Keratinocyte (primary cell): ENCODE results near the gene PTPN4. TPM values are rescaled to one million over a fixed set of nuclear protein-coding genes. Genes with fewer than 3 reads are reported as not detected.

Experiments used
- DNase-seq: peaks from one replicate; pipeline ENCODE4 v3.0.0-alpha.2; 2011; ENCODE audit warnings: low read depth, missing footprints, low spot score
- FAIRE-seq: peaks from 2 replicates; lab custom pipeline; 2011; peaks lifted over from hg19 to GRCh38; lab: Jason Lieb, UNC
- H2AFZ ChIP-seq: 2 replicates; pipeline ENCODE4 v1.6.0; 2012; ENCODE audit warnings: low read length, control low read depth, inconsistent platforms; ENCODE audit not compliant: control insufficient read depth
- H3K27ac ChIP-seq: 2 replicates; pipeline ENCODE4 v1.5.1; 2011; ENCODE audit warnings: low read length; ENCODE audit not compliant: control insufficient read depth, insufficient read depth
- H3K27me3 ChIP-seq: 3 replicates; pipeline ENCODE4 v1.6.0; 2011; ENCODE audit warnings: low read length; ENCODE audit not compliant: control insufficient read depth, insufficient read depth; ENCODE audit errors: extremely low read depth
- H3K36me3 ChIP-seq, 2 experiments: 2 replicates in 1 of 2; 3 replicates in 1 of 2; pipeline ENCODE4 v1.5.1; 2011; ENCODE audit warnings: low read length in 2 of 2, mild to moderate bottlenecking in 1 of 2; ENCODE audit not compliant: control insufficient read depth in 2 of 2, insufficient read depth in 2 of 2; ENCODE audit errors: extremely low read depth in 1 of 2
- H3K4me1 ChIP-seq: 3 replicates; pipeline ENCODE4 v1.5.1; 2011; ENCODE audit warnings: low read length; ENCODE audit not compliant: control insufficient read depth, insufficient read depth; ENCODE audit errors: extremely low read depth
- H3K4me2 ChIP-seq: 3 replicates; pipeline ENCODE4 v1.6.0; 2011; ENCODE audit warnings: low read depth, low read length; ENCODE audit not compliant: control insufficient read depth, insufficient read depth; ENCODE audit errors: extremely low read depth
- H3K4me3 ChIP-seq, 3 experiments: fragments of 200-600 bp in 1 of 3; sonication (generic) in 1 of 3; 2 replicates in 2 of 3; 3 replicates in 1 of 3; pipeline ENCODE4 v1.5.1; 2011 to 2016; ENCODE audit warnings: low read length in 3 of 3, mild to moderate bottlenecking in 3 of 3, control low read depth in 2 of 3, inconsistent platforms in 1 of 3, low read depth in 1 of 3, mixed read lengths in 1 of 3, mixed run types in 1 of 3, moderate library complexity in 1 of 3; ENCODE audit not compliant: control insufficient read depth in 2 of 3, insufficient read depth in 2 of 3; ENCODE audit errors: extremely low read depth in 1 of 3
- H3K79me2 ChIP-seq: 2 replicates; pipeline ENCODE4 v1.6.0; 2012; ENCODE audit warnings: low read length; ENCODE audit not compliant: control insufficient read depth, insufficient read depth
- H3K9ac ChIP-seq: 3 replicates; pipeline ENCODE4 v1.6.0; 2011; ENCODE audit warnings: low read length; ENCODE audit not compliant: control insufficient read depth, insufficient read depth; ENCODE audit errors: extremely low read depth
- H3K9me1 ChIP-seq: 3 replicates; pipeline ENCODE4 v1.6.0; 2011; ENCODE audit warnings: low read length; ENCODE audit not compliant: control insufficient read depth, insufficient read depth; ENCODE audit errors: extremely low read depth
- H3K9me3 ChIP-seq: 2 replicates; pipeline ENCODE4 v1.5.1; 2012; ENCODE audit warnings: low read depth, low read length; ENCODE audit not compliant: control insufficient read depth
- H4K20me1 ChIP-seq: 3 replicates; pipeline ENCODE4 v1.6.0; 2011; ENCODE audit warnings: low read length; ENCODE audit not compliant: control insufficient read depth, insufficient read depth; ENCODE audit errors: extremely low read depth
- CTCF ChIP-seq, 3 experiments: IDR thresholded peaks in 1 of 3; conservative IDR thresholded peaks in 1 of 3; optimal IDR thresholded peaks in 1 of 3; 2 replicates in 2 of 3; 3 replicates in 1 of 3; pipeline versions ENCODE3 to v1.5.1; 2011; ENCODE audit warnings: low read length in 3 of 3, mild to moderate bottlenecking in 3 of 3, moderate library complexity in 2 of 3, control low read depth in 1 of 3, inconsistent platforms in 1 of 3; ENCODE audit not compliant: insufficient read depth in 2 of 3; ENCODE audit errors: extremely low read depth in 1 of 3
- EZH2 ChIP-seq: IDR thresholded peaks from one replicate; pipeline ENCODE4 v1.6.1; 2012; ENCODE audit warnings: inconsistent platforms, mild to moderate bottlenecking, low read length, moderate library complexity
- dilution Hi-C: fragments of 300-500 bp; cut with MboI; formaldehyde crosslinking; loops from one replicate; pipeline ENCODE4 v1.7.0; 2020; ENCODE audit warnings: low sequenced_read_pairs; ENCODE audit not compliant: extremely low pct_ligation_motif_present
- polyA plus RNA-seq, 5 experiments: library from polyadenylated mRNA; depleted of rRNA in 3 of 5; stranded (reverse) in 3 of 5; stranded (forward) in 1 of 5; unstranded in 1 of 5; fragments of >200 nt; gene quantifications; 1 replicate in 1 of 5; 2 replicates in 3 of 5; 3 replicates in 1 of 5; pipeline versions ENCODE4 v1.2.1 to v1.2.3, GENCODE V29; 2011 to 2012; ENCODE audit warnings: missing spikeins in 2 of 5, low read depth in 1 of 5, low replicate concordance in 1 of 5

Gene PTPN4
- polyA plus RNA-seq, 1 donor (not counting 4 experiments of a cell fraction or from before 2014, with no cell fraction given) = 20.6 TPM

DNA sequence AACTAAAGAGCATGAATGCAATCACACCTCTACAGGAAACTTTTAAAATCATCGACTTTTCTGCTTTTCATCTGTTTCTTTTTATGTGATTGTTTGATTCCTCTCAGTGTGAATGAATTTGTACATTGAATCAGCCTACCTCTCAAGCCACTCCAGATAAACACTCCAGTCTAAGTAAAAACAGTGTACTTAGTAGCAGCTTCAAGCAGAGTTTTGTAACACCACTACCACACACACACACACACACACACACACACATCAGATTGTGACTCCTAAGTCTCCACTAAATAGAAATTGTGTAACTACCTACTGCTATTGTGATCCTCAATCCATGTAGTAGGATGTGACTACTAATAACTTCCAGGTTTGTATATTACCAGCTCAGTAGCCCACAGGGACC, 187.8 kb downstream of the PTPN4 start:
- no peaks in the 10 kb centered on the region for H4K20me1 ChIP-seq
- no peak overlapping the region for H3K27ac ChIP-seq
- no peak for TF ChIP-seq CTCF (optimal IDR thresholded peaks at IDR 0.05 in 1 of 3, IDR thresholded peaks at IDR 0.05 in 1 of 3, conservative IDR thresholded peaks at IDR 0.05 in 1 of 3; ENCODE audit: extremely low read depth in 1 of 3, insufficient read depth in 2 of 3, low read length in 3 of 3)
- TF ChIP-seq EZH2 = no peak
- H2AFZ ChIP-seq = no peak overlapping the region
- no peaks in the 10 kb centered on the region for H3K9me3 ChIP-seq
- no peak overlapping the region for H3K9ac ChIP-seq
- FAIRE-seq (no peak), DNase-seq (no peak)
- peaks cover 0 to 3% of the 10 kb centered on the region in 2 experiments for H3K36me3 ChIP-seq
- no peaks in the 10 kb centered on the region for H3K27me3 ChIP-seq
- dilution Hi-C loops = no loop called here
- no peak overlapping the region for H3K4me3 ChIP-seq
- H3K4me2 ChIP-seq = no peak overlapping the region
- no peaks in the 10 kb centered on the region for H3K4me1 ChIP-seq
- H3K9me1 ChIP-seq = no peaks in the 10 kb centered on the region
- no peaks in the 10 kb centered on the region for H3K79me2 ChIP-seq

GRCh38 chr2:119950966-119951365, 191.2 kb downstream of the PTPN4 start:
- FAIRE-seq = no peak
- TF ChIP-seq EZH2 (no peak), CTCF (optimal IDR thresholded peaks at IDR 0.05 in 1 of 3, IDR thresholded peaks at IDR 0.05 in 1 of 3, conservative IDR thresholded peaks at IDR 0.05 in 1 of 3; ENCODE audit: extremely low read depth in 1 of 3, insufficient read depth in 2 of 3, low read length in 3 of 3) (no peak)
- Histone ChIP-seq H3K36me3 (peaks cover 0 to 3% of the 10 kb centered on the region in 2 experiments), H3K4me2 (no peak overlapping the region), H3K27ac (no peak overlapping the region), H3K79me2 (no peaks in the 10 kb centered on the region), H3K27me3 (no peaks in the 10 kb centered on the region), H4K20me1 (no peaks in the 10 kb centered on the region), H3K4me1 (no peaks in the 10 kb centered on the region), H3K4me3 (no peak overlapping the region), H3K9me3 (no peaks in the 10 kb centered on the region), H3K9me1 (no peaks in the 10 kb centered on the region), H2AFZ (no peak overlapping the region), H3K9ac (no peak overlapping the region)
- DNase-seq = no peak
- dilution Hi-C loops = no loop called here
